ENCODE measurements around the gene SLC7A4. TPM values are rescaled to one million over a fixed set of nuclear protein-coding genes. Genes with fewer than 3 reads are reported as not detected.

Gene SLC7A4
- total and polyA plus RNA-seq, 10 of the 15 experiments (the other 5 are each of a cell fraction or from before 2014, with no cell fraction given), result 0.06 to 0.25 (median 0.14) TPM; not detected in 6

GRCh38 chr22:20993304-20994127 lies 38.8 kb downstream of the SLC7A4 start (continued):
- TF ChIP-seq CEBPZ (IDR thresholded peaks at IDR 0.05; ENCODE audit: low read depth, low read length), result no peak
- no peak for TF ChIP-seq FOXM1 (IDR thresholded peaks at IDR 0.05; ENCODE audit: low read depth, low read length)
- TF ChIP-seq, protein P1, sequence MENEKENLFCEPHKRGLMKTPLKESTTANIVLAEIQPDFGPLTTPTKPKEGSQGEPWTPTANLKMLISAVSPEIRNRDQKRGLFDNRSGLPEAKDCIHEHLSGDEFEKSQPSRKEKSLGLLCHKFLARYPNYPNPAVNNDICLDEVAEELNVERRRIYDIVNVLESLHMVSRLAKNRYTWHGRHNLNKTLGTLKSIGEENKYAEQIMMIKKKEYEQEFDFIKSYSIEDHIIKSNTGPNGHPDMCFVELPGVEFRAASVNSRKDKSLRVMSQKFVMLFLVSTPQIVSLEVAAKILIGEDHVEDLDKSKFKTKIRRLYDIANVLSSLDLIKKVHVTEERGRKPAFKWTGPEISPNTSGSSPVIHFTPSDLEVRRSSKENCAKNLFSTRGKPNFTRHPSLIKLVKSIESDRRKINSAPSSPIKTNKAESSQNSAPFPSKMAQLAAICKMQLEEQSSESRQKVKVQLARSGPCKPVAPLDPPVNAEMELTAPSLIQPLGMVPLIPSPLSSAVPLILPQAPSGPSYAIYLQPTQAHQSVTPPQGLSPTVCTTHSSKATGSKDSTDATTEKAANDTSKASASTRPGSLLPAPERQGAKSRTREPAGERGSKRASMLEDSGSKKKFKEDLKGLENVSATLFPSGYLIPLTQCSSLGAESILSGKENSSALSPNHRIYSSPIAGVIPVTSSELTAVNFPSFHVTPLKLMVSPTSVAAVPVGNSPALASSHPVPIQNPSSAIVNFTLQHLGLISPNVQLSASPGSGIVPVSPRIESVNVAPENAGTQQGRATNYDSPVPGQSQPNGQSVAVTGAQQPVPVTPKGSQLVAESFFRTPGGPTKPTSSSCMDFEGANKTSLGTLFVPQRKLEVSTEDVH (IDR thresholded peaks at IDR 0.05; ENCODE audit: low read depth, partially characterized antibody), result no peak
- no peak for TF ChIP-seq SRF (IDR thresholded peaks at IDR 0.05; ENCODE audit: low read depth in 2 of 2, low read length in 2 of 2)

All from GM12878 (cell line).